ENCODE data around the gene EPB41. TPM values are rescaled to one million over a fixed set of nuclear protein-coding genes. Genes with fewer than 3 reads are reported as not detected.
"Not testable (repeated sequence)": the region's sequence is repeated elsewhere in the genome, so short reads cannot be mapped to it uniquely, and the experiment has no call there.

Gene EPB41
- total RNA-seq, 1 donor from 2014 or later, result 82.6 TPM

GRCh38 chr1:28950006-28950405, 35.6 kb downstream of the EPB41 start:
- Mint-ChIP-seq H3K27ac (ENCODE audit: unreplicated experiment) (no peak overlapping the region), H3K27me3 (ENCODE audit: unreplicated experiment) (peaks cover 1% of the 10 kb centered on the region), H3K4me3 (ENCODE audit: unreplicated experiment) (no peak overlapping the region), H3K36me3 (ENCODE audit: low read depth, unreplicated experiment) (no peaks in the 10 kb centered on the region), H3K4me1 (ENCODE audit: unreplicated experiment) (no peaks in the 10 kb centered on the region), H3K9me3 (ENCODE audit: unreplicated experiment) (no peaks in the 10 kb centered on the region)
- TF ChIP-seq, protein P1, sequence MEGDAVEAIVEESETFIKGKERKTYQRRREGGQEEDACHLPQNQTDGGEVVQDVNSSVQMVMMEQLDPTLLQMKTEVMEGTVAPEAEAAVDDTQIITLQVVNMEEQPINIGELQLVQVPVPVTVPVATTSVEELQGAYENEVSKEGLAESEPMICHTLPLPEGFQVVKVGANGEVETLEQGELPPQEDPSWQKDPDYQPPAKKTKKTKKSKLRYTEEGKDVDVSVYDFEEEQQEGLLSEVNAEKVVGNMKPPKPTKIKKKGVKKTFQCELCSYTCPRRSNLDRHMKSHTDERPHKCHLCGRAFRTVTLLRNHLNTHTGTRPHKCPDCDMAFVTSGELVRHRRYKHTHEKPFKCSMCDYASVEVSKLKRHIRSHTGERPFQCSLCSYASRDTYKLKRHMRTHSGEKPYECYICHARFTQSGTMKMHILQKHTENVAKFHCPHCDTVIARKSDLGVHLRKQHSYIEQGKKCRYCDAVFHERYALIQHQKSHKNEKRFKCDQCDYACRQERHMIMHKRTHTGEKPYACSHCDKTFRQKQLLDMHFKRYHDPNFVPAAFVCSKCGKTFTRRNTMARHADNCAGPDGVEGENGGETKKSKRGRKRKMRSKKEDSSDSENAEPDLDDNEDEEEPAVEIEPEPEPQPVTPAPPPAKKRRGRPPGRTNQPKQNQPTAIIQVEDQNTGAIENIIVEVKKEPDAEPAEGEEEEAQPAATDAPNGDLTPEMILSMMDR (IDR thresholded peaks at IDR 0.05; ENCODE audit: unreplicated experiment), result no peak
- no peak for DNase-seq (ENCODE audit: low spot score)

DNA sequence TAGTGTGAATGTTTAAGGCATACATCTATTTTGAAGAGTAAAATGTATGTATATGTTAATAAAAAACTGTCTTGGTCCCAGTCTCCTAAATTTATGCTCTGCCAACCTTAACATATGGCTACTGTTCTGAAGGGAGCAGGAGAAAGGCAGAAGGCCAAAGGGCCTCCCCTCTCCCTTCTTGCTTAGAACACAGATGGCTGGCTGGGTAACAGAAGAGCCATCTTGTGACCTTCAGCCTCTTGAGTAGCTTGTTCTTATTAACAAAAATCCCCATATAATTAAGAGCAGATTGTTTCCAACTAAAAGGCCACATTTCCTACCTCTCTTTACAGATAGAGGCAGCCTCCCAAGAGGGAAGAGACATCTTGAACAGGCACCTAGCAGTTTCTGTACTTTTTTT, 36.1 kb downstream of the EPB41 start:
- no peak overlapping the region for H3K27ac Mint-ChIP-seq (ENCODE audit: unreplicated experiment)
- no peaks in the 10 kb centered on the region for H3K9me3 Mint-ChIP-seq (ENCODE audit: unreplicated experiment)
- H3K4me1 Mint-ChIP-seq (ENCODE audit: unreplicated experiment), result no peaks in the 10 kb centered on the region
- peaks cover 1% of the 10 kb centered on the region for H3K27me3 Mint-ChIP-seq (ENCODE audit: unreplicated experiment)
- TF ChIP-seq, protein P1 (IDR thresholded peaks at IDR 0.05; ENCODE audit: unreplicated experiment), result no peak
- no peak for DNase-seq (ENCODE audit: low spot score)
- H3K4me3 Mint-ChIP-seq (ENCODE audit: unreplicated experiment), result no peak overlapping the region
- no peaks in the 10 kb centered on the region for H3K36me3 Mint-ChIP-seq (ENCODE audit: low read depth, unreplicated experiment)

DNA sequence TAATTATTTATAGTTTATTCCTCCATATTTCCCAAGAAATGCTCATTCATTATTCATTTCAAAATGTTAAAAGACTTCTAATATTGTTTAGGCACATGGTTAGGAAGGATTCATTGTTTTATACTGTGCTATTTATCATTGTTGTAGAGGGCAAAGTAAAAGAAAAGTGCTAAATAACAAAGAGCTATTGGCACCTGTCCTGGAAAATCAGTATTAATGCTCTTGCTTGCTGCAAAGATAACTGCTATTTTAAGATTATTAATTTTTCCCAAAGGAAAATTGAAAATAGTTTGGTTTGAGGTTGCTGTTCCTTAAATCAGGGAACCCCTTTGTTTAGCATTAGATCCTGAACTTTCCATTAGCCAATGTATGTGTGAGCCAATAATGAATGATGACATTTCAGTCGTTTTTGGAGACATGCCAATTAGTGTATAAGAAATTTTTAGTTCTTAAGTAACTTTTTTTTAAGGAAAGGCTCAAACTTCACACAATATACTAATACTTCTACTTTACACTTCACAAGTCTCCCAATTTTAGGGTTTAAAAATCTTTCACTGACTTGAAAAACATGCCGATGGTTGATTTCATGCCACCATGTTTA, 39.9 kb downstream of the EPB41 start:
- Mint-ChIP-seq H3K27me3 (ENCODE audit: unreplicated experiment) (peaks cover 1% of the 10 kb centered on the region), H3K4me1 (ENCODE audit: unreplicated experiment) (no peaks in the 10 kb centered on the region), H3K9me3 (ENCODE audit: unreplicated experiment) (no peaks in the 10 kb centered on the region), H3K36me3 (ENCODE audit: low read depth, unreplicated experiment) (no peaks in the 10 kb centered on the region), H3K27ac (ENCODE audit: unreplicated experiment) (no peak overlapping the region), H3K4me3 (ENCODE audit: unreplicated experiment) (no peak overlapping the region)
- DNase-seq (ENCODE audit: low spot score), result no peak
- TF ChIP-seq, protein P1 (IDR thresholded peaks at IDR 0.05; ENCODE audit: unreplicated experiment), result no peak

GRCh38 chr1:28956038-28956464, 41.7 kb downstream of the EPB41 start:
- Mint-ChIP-seq H3K4me1 (ENCODE audit: unreplicated experiment) (no peaks in the 10 kb centered on the region), H3K9me3 (ENCODE audit: unreplicated experiment) (no peaks in the 10 kb centered on the region)

GRCh38 chr1:28962114-28962831, 47.9 kb downstream of the EPB41 start:
- not testable (repeated sequence) for H3K4me3 Mint-ChIP-seq (ENCODE audit: unreplicated experiment); H3K27ac Mint-ChIP-seq (ENCODE audit: unreplicated experiment); DNase-seq (ENCODE audit: low spot score); H3K9me3 Mint-ChIP-seq (ENCODE audit: unreplicated experiment); H3K4me1 Mint-ChIP-seq (ENCODE audit: unreplicated experiment); H3K36me3 Mint-ChIP-seq (ENCODE audit: low read depth, unreplicated experiment); H3K27me3 Mint-ChIP-seq (ENCODE audit: unreplicated experiment)

More at GRCh38 chr1:28956038-28956464, 41.7 kb downstream of the EPB41 start:
- DNase-seq (ENCODE audit: low spot score), result no peak
- H3K27ac Mint-ChIP-seq (ENCODE audit: unreplicated experiment), result no peak overlapping the region
- no peak overlapping the region for H3K4me3 Mint-ChIP-seq (ENCODE audit: unreplicated experiment)
- TF ChIP-seq, protein P1 (IDR thresholded peaks at IDR 0.05; ENCODE audit: unreplicated experiment), result no peak
- no peaks in the 10 kb centered on the region for H3K36me3 Mint-ChIP-seq (ENCODE audit: low read depth, unreplicated experiment)
- H3K27me3 Mint-ChIP-seq (ENCODE audit: unreplicated experiment), result peaks cover 1% of the 10 kb centered on the region

Measured in endothelial cell (in vitro differentiated cells).